Spleen (tissue), 11 donors: ENCODE data around the gene PLEKHA5. TPM values are rescaled to one million over a fixed set of nuclear protein-coding genes. Genes with fewer than 3 reads are reported as not detected.
"Not testable (repeated sequence)": the region's sequence is repeated elsewhere in the genome, so short reads cannot be mapped to it uniquely, and the experiment has no call there.

ENCODE experiments used
- DNase-seq: peaks from one replicate; pipeline ENCODE4 v3.0.0-alpha.2; 2020
- H3K27ac ChIP-seq, 8 donors: fragments of 200-600 bp; sonication (generic) in 7 of 8; 1 replicate in 4 of 8; 2 replicates in 4 of 8; pipeline versions ENCODE4 v1.5.0 to v1.8.0; 2016 to 2021; ENCODE audit warnings: inconsistent platforms in 4 of 8, mild to moderate bottlenecking in 4 of 8, moderate library complexity in 1 of 8
- H3K27me3 ChIP-seq, 7 donors: fragments of 200-600 bp; sonication (generic) in 6 of 7; replicated peaks in 1 of 7; 1 replicate in 4 of 7; 2 replicates in 3 of 7; pipeline versions ENCODE4 v1.5.0 to v1.8.0; 2016 to 2021; ENCODE audit warnings: inconsistent platforms in 3 of 7, mild to moderate bottlenecking in 1 of 7
- H3K36me3 ChIP-seq, 6 donors: fragments of 200-600 bp; sonication (generic) in 5 of 6; 1 replicate in 4 of 6; 2 replicates in 2 of 6; pipeline versions ENCODE4 v1.5.0 to v1.8.0; 2016 to 2021; ENCODE audit warnings: inconsistent platforms in 2 of 6
- H3K4me1 ChIP-seq, 6 donors: fragments of 200-600 bp; sonication (generic) in 5 of 6; 1 replicate in 3 of 6; 2 replicates in 3 of 6; pipeline versions ENCODE4 v1.5.0 to v1.8.0; 2016 to 2021; ENCODE audit warnings: inconsistent platforms in 3 of 6
- H3K4me3 ChIP-seq, 8 donors: fragments of 200-600 bp; sonication (generic) in 7 of 8; 1 replicate in 4 of 8; 2 replicates in 4 of 8; pipeline versions ENCODE4 v1.5.0 to v1.8.0; 2016 to 2021; ENCODE audit warnings: inconsistent platforms in 4 of 8, mild to moderate bottlenecking in 4 of 8, moderate library complexity in 2 of 8
- H3K9me3 ChIP-seq, 8 donors: fragments of 200-600 bp; sonication (generic) in 7 of 8; 1 replicate in 4 of 8; 2 replicates in 4 of 8; pipeline versions ENCODE4 v1.5.0 to v1.8.0; 2016 to 2021; ENCODE audit warnings: inconsistent platforms in 4 of 8
- POLR2A ChIP-seq, 3 donors: fragments of 450-650 bp; IDR thresholded peaks; one replicate each; pipeline ENCODE4 v1.5.1; 2017; ENCODE audit warnings: antibody characterized with exemption in 3 of 3, mild to moderate bottlenecking in 1 of 3
- POLR2AphosphoS5 ChIP-seq, 3 donors: sonication (generic); formaldehyde crosslinking; IDR thresholded peaks; one replicate each; pipeline ENCODE4 v1.5.1; 2017; ENCODE audit warnings: antibody characterized with exemption in 3 of 3
- WGBS, 5 donors: extraction: QIAGEN DNeasy Blood & Tissue Kit in 3 of 5; methylation state at CpG; one replicate each; pipeline versions ENCODE4 v1.1.5 to v1.1.7; 2013 to 2018; 5-methylcytosine and 5-hydroxymethylcytosine counted together
- intact Hi-C: fragments of 100-400 bp; cut with DNase I; formaldehyde crosslinking; loops from one replicate; pipeline ENCODE4 v1.15.0; 2023; ENCODE audit warnings: low total_unique reads
- polyA plus RNA-seq, 3 donors: library from polyadenylated mRNA; stranded (reverse); fragments of 200-250 nt; gene quantifications; one replicate each; pipeline ENCODE4 v1.2.1, GENCODE V29; 2013
- total RNA-seq, 7 donors: library from RNA; depleted of rRNA in 3 of 7; stranded (reverse); fragments of >200 nt in 3 of 7; fragmentation: NEBNext Ultra II Directional in 4 of 7; extraction: Animal tissue kit (Norgen Biotek cat#: 25700) in 4 of 7; gene quantifications; one replicate each; pipeline versions ENCODE4 v1.1.0 to v1.2.1, GENCODE V29; 2016 to 2021
- TF ChIP-seq, protein P1 (sequence below), 11 experiments: fragments of 200-600 bp in 7 of 11; fragments of 450-650 bp in 4 of 11; sonication (generic) in 4 of 11; IDR thresholded peaks in 8 of 11; conservative IDR thresholded peaks in 3 of 11; 1 replicate in 7 of 11; 2 replicates in 4 of 11; pipeline versions ENCODE4 v1.4.0 to v1.8.0; 2016 to 2021; ENCODE audit warnings: antibody characterized with exemption in 11 of 11, inconsistent platforms in 4 of 11, mild to moderate bottlenecking in 1 of 11
- donor health status: healthy with polysubstance abuse.
- donor health status: DM: no; HTN: no; CAD: no; lungs with moderate emphysema.
- donor health status: DM: no; HTN: no; CAD: no.
- donor health status: Bipolar disorder and iron deficiency.
- donor health status: healthy.
- donor health status: DM: no; HTN: no; CAD: no.
- donor health status: DM: yes; HTN: yes; CAD: no.

Gene PLEKHA5
- total and polyA plus RNA-seq, 10 donors, result 1.3 to 13.6 (median 6.5) TPM

DNA sequence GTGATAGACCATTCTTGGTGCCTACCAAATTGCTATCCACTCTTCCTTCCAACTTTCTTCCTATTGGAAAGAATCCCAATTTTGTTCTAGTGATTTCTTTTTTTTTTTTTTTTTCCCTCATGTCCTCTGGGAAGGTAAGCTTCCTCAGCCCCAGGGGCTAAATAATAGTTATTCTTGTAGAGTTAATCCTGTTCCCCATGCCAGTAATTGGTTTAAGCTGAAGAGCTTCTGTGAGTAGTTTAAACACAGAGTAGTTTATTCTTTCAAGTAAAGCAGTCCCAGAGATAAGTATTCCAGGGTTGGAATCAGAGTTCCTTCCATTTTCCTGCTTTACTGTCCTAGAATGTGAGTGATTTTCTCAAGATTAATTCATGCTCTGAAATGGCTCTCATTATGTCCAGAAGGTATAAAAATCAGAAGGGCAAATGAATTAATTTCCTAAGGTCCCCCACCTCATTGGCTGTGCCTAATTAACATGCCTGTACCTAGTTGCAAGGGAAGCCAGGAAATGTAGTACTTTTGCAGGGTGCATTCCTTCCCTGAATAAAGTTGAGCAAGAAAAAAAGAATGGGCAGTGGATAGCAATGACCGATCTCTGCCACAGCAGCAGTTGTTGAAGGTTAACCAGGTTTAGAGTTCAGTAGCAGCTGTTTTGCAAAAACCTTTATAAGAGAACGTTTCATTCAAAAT, 97.8 kb downstream of the PLEKHA5 start:
- Histone ChIP-seq H3K9me3 (peaks cover 0 to 11% (median 4%) of the 10 kb centered on the region in 8 donors), H3K27me3 (no peaks in the 10 kb centered on the region), H3K4me3 (no peak overlapping the region), H3K36me3 (no peaks in the 10 kb centered on the region), H3K27ac (no peak overlapping the region), H3K4me1 (no peaks in the 10 kb centered on the region)
- no peak for DNase-seq
- WGBS, 5 donors, result 80 to 87% (median 84%) methylated on average over 2 of the region's 2 CpGs
- intact Hi-C loops, result no loop called here
- TF ChIP-seq POLR2AphosphoS5 (IDR thresholded peaks at IDR 0.05), result no peak
- TF ChIP-seq, protein P1, sequence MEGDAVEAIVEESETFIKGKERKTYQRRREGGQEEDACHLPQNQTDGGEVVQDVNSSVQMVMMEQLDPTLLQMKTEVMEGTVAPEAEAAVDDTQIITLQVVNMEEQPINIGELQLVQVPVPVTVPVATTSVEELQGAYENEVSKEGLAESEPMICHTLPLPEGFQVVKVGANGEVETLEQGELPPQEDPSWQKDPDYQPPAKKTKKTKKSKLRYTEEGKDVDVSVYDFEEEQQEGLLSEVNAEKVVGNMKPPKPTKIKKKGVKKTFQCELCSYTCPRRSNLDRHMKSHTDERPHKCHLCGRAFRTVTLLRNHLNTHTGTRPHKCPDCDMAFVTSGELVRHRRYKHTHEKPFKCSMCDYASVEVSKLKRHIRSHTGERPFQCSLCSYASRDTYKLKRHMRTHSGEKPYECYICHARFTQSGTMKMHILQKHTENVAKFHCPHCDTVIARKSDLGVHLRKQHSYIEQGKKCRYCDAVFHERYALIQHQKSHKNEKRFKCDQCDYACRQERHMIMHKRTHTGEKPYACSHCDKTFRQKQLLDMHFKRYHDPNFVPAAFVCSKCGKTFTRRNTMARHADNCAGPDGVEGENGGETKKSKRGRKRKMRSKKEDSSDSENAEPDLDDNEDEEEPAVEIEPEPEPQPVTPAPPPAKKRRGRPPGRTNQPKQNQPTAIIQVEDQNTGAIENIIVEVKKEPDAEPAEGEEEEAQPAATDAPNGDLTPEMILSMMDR (IDR thresholded peaks at IDR 0.05 in 8 of 11, conservative IDR thresholded peaks at IDR 0.05 in 3 of 11), result no peak
- no peak for TF ChIP-seq POLR2A (IDR thresholded peaks at IDR 0.05)

- no peak for DNase-seq
- Histone ChIP-seq H3K27ac (no peak overlapping the region), H3K27me3 (no peaks in the 10 kb centered on the region), H3K4me1 (no peaks in the 10 kb centered on the region), H3K4me3 (no peak overlapping the region), H3K36me3 (no peaks in the 10 kb centered on the region), H3K9me3 (peaks cover 0 to 11% (median 4%) of the 10 kb centered on the region in 8 donors)
- 90 to 94% (median 93%) methylated on average over 1 of the region's 1 CpG for WGBS, 5 donors
- intact Hi-C loops, result no loop called here
- TF ChIP-seq POLR2A (IDR thresholded peaks at IDR 0.05) (no peak), POLR2AphosphoS5 (IDR thresholded peaks at IDR 0.05) (no peak)
- TF ChIP-seq, protein P1 (IDR thresholded peaks at IDR 0.05 in 8 of 11, conservative IDR thresholded peaks at IDR 0.05 in 3 of 11), result no peak
Measured at GRCh38 chr12:19227880-19228210, 98.3 kb downstream of the PLEKHA5 start.

- H3K4me3 ChIP-seq, H3K36me3 ChIP-seq, DNase-seq, H3K27ac ChIP-seq, H3K4me1 ChIP-seq, intact Hi-C loops, H3K27me3 ChIP-seq: not testable (repeated sequence)
- peaks cover 0 to 11% (median 4%) of the 10 kb centered on the region in 8 donors for H3K9me3 ChIP-seq
- WGBS, 5 donors, result 60 to 93% (median 83%) methylated on average over 6 of the region's 6 CpGs
Measured at GRCh38 chr12:19229021-19229420, 99.5 kb downstream of the PLEKHA5 start.

DNA sequence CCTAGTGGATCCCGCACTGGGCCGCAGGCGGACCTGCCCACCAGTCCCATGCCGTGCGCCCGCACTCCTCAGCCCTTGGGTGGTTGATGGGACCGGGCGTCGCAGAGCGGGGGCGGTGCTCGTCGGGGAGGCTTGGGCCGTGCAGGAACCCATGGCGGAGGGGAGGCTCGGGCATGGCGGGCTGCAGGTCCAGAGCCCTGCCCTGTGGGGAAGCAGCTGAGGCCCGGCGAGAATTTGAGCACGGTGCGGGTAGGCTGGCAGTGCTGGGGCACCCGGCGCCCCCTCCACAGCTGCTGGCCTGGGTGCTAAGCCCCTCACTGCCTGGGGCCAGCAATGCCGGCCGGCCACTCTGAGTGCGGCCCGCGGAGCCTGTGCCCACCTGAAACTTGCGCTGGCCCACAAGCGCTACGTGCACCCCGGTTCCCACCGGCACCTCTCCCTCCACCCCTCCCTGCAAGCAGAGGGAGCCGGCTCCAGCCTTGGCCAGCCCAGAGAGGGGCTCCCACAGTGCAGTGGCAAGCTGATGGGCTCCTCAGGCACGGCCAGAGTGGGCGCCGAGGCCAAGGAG, 100.8 kb downstream of the PLEKHA5 start:
- Histone ChIP-seq H3K4me1 (peaks cover 0 to 5% (median 0%) of the 10 kb centered on the region in 6 donors), H3K36me3 (no peaks in the 10 kb centered on the region), H3K4me3 (no peak overlapping the region), H3K9me3 (peaks cover 0 to 11% (median 4%) of the 10 kb centered on the region in 8 donors), H3K27ac (no peak overlapping the region), H3K27me3 (no peaks in the 10 kb centered on the region)
- TF ChIP-seq, protein P1 (IDR thresholded peaks at IDR 0.05 in 8 of 11, conservative IDR thresholded peaks at IDR 0.05 in 3 of 11), result no peak
- DNase-seq, result peak; percentile 73
- 94 to 99% (median 96%) methylated on average over 14 to 37 of the region's 37 CpGs for WGBS, 5 donors
- intact Hi-C loops, result no loop called here
